ENCODE results near the gene NCAPD3. TPM values are rescaled to one million over a fixed set of nuclear protein-coding genes. Genes with fewer than 3 reads are reported as not detected.

Gene NCAPD3
- total and polyA plus RNA-seq, 2 of the 13 experiments (the other 11 are each of a cell fraction or from before 2014, with no cell fraction given), result 20.7 to 25.6 TPM

DNA sequence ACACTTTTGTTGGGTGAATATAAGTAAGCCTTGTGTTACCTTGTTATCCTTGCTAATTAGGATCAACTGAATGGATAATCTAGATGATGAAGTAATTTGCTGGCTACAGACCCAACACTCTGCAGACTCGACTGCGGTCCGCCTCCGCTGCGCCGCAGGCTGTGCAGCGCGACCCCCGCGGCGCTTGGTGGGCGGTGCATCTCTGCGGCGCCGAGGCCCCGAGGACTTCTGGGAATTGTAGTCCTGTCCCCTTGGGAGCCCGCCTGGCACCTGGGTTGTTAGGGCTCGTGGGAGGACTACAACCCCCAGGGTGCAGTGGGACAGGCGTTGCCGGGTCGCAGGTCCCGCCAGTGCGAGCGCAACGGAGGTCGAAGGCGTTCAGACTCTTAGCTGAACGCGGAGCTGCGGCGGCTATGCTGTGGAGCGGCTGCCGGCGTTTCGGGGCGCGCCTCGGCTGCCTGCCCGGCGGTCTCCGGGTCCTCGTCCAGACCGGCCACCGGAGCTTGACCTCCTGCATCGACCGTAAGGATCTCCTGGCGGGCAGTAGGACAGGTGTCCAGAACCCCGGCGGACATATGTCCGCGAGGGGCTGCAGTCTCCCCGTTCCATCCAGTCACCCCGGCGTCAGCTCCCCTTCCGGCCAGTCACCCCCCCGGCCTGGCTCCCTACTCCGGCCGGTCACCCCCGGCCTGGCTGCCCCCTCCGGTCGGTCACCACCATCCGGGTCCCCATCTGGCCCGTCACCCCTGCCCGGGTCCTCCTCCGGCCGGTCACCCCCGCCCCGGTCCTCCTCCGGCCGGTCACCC lies 29.6 kb upstream of the NCAPD3 start, which contains the start of the genes ACAD8 and THYN1 (continued):
- no peak for TF ChIP-seq ZKSCAN5 (CRISPR knock-in tag; IDR thresholded peaks at IDR 0.05)
- TF ChIP-seq ZNF484 (CRISPR knock-in tag; IDR thresholded peaks at IDR 0.05; ENCODE audit: borderline replicate concordance, low read depth), result no peak
- TF ChIP-seq, protein P1, sequence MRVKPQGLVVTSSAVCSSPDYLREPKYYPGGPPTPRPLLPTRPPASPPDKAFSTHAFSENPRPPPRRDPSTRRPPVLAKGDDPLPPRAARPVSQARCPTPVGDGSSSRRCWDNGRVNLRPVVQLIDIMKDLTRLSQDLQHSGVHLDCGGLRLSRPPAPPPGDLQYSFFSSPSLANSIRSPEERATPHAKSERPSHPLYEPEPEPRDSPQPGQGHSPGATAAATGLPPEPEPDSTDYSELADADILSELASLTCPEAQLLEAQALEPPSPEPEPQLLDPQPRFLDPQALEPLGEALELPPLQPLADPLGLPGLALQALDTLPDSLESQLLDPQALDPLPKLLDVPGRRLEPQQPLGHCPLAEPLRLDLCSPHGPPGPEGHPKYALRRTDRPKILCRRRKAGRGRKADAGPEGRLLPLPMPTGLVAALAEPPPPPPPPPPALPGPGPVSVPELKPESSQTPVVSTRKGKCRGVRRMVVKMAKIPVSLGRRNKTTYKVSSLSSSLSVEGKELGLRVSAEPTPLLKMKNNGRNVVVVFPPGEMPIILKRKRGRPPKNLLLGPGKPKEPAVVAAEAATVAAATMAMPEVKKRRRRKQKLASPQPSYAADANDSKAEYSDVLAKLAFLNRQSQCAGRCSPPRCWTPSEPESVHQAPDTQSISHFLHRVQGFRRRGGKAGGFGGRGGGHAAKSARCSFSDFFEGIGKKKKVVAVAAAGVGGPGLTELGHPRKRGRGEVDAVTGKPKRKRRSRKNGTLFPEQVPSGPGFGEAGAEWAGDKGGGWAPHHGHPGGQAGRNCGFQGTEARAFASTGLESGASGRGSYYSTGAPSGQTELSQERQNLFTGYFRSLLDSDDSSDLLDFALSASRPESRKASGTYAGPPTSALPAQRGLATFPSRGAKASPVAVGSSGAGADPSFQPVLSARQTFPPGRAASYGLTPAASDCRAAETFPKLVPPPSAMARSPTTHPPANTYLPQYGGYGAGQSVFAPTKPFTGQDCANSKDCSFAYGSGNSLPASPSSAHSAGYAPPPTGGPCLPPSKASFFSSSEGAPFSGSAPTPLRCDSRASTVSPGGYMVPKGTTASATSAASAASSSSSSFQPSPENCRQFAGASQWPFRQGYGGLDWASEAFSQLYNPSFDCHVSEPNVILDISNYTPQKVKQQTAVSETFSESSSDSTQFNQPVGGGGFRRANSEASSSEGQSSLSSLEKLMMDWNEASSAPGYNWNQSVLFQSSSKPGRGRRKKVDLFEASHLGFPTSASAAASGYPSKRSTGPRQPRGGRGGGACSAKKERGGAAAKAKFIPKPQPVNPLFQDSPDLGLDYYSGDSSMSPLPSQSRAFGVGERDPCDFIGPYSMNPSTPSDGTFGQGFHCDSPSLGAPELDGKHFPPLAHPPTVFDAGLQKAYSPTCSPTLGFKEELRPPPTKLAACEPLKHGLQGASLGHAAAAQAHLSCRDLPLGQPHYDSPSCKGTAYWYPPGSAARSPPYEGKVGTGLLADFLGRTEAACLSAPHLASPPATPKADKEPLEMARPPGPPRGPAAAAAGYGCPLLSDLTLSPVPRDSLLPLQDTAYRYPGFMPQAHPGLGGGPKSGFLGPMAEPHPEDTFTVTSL (CRISPR knock-in tag; IDR thresholded peaks at IDR 0.05; ENCODE audit: borderline replicate concordance), result no peak
- TF ChIP-seq, protein P2, sequence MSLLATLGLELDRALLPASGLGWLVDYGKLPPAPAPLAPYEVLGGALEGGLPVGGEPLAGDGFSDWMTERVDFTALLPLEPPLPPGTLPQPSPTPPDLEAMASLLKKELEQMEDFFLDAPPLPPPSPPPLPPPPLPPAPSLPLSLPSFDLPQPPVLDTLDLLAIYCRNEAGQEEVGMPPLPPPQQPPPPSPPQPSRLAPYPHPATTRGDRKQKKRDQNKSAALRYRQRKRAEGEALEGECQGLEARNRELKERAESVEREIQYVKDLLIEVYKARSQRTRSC (CRISPR knock-in tag; IDR thresholded peaks at IDR 0.05; ENCODE audit: low read depth), result no peak
- TF ChIP-seq MATR3 (CRISPR knock-in tag; IDR thresholded peaks at IDR 0.05), result no peak
- no peak for TF ChIP-seq ZNF589 (CRISPR knock-in tag; conservative IDR thresholded peaks at IDR 0.05)
- TF ChIP-seq ZNF160 (CRISPR knock-in tag; IDR thresholded peaks at IDR 0.05), result 0 out of 2 replicates have a peak, but pooled peaks have one; percentile 35
- TF ChIP-seq ZSCAN21 (CRISPR knock-in tag; IDR thresholded peaks at IDR 0.05; ENCODE audit: borderline replicate concordance), result no peak
- TF ChIP-seq ZNF839 (CRISPR knock-in tag; IDR thresholded peaks at IDR 0.05; ENCODE audit: borderline replicate concordance), result no peak
- TF ChIP-seq, protein P3, sequence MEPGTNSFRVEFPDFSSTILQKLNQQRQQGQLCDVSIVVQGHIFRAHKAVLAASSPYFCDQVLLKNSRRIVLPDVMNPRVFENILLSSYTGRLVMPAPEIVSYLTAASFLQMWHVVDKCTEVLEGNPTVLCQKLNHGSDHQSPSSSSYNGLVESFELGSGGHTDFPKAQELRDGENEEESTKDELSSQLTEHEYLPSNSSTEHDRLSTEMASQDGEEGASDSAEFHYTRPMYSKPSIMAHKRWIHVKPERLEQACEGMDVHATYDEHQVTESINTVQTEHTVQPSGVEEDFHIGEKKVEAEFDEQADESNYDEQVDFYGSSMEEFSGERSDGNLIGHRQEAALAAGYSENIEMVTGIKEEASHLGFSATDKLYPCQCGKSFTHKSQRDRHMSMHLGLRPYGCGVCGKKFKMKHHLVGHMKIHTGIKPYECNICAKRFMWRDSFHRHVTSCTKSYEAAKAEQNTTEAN (CRISPR knock-in tag; conservative IDR thresholded peaks at IDR 0.05), result no peak
- no peak; the same call in 1 of the 2 replicates for TF ChIP-seq ZNF30 (CRISPR knock-in tag; IDR thresholded peaks at IDR 0.05)
- TF ChIP-seq BRD4 (CRISPR knock-in tag; IDR thresholded peaks at IDR 0.05), result no peak
- TF ChIP-seq, protein P4, sequence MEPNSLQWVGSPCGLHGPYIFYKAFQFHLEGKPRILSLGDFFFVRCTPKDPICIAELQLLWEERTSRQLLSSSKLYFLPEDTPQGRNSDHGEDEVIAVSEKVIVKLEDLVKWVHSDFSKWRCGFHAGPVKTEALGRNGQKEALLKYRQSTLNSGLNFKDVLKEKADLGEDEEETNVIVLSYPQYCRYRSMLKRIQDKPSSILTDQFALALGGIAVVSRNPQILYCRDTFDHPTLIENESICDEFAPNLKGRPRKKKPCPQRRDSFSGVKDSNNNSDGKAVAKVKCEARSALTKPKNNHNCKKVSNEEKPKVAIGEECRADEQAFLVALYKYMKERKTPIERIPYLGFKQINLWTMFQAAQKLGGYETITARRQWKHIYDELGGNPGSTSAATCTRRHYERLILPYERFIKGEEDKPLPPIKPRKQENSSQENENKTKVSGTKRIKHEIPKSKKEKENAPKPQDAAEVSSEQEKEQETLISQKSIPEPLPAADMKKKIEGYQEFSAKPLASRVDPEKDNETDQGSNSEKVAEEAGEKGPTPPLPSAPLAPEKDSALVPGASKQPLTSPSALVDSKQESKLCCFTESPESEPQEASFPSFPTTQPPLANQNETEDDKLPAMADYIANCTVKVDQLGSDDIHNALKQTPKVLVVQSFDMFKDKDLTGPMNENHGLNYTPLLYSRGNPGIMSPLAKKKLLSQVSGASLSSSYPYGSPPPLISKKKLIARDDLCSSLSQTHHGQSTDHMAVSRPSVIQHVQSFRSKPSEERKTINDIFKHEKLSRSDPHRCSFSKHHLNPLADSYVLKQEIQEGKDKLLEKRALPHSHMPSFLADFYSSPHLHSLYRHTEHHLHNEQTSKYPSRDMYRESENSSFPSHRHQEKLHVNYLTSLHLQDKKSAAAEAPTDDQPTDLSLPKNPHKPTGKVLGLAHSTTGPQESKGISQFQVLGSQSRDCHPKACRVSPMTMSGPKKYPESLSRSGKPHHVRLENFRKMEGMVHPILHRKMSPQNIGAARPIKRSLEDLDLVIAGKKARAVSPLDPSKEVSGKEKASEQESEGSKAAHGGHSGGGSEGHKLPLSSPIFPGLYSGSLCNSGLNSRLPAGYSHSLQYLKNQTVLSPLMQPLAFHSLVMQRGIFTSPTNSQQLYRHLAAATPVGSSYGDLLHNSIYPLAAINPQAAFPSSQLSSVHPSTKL (CRISPR knock-in tag; IDR thresholded peaks at IDR 0.05), result 0 out of 2 replicates have a peak, but pooled peaks have one; percentile 24
- TF ChIP-seq ZFP36L1 (CRISPR knock-in tag; IDR thresholded peaks at IDR 0.05), result no peak
- TF ChIP-seq MIER3 (CRISPR knock-in tag; IDR thresholded peaks at IDR 0.05; ENCODE audit: borderline replicate concordance), result peak; percentile 80; the same call in 1 of the 2 replicates
- no peak for TF ChIP-seq ZNF367 (CRISPR knock-in tag; IDR thresholded peaks at IDR 0.05; ENCODE audit: borderline replicate concordance)
- TF ChIP-seq NCOR1 (IDR thresholded peaks at IDR 0.05; ENCODE audit: borderline replicate concordance, low read length), result no peak
